ENCODE results near the gene SYNPR. TPM values are rescaled to one million over a fixed set of nuclear protein-coding genes. Genes with fewer than 3 reads are reported as not detected.
"Not testable (repeated sequence)": the region's sequence is repeated elsewhere in the genome, so short reads cannot be mapped to it uniquely, and the experiment has no call there.

SYNPR gene
- total RNA-seq, 1 experiment from 2014 or later = not detected

- Histone ChIP-seq H3K27ac (peak overlapping the region; percentile 32), H3K4me3 (no peak overlapping the region), H3K9me3 (replicated peaks) (no peaks in the 10 kb centered on the region), H3K27me3 (replicated peaks) (no peaks in the 10 kb centered on the region), H3K36me3 (no peaks in the 10 kb centered on the region), H3K4me1 (replicated peaks) (peaks cover 21% of the 10 kb centered on the region)
- DNase-seq (ENCODE audit: low read depth in 1 of 2, low spot score in 2 of 2) = peak; percentile 59 to 77
Observed at GRCh38 chr3:63624941-63625560, 346.9 kb downstream of the SYNPR start.

GRCh38 chr3:63631670-63632069, 353.6 kb downstream of the SYNPR start:
- no peak for DNase-seq (ENCODE audit: low read depth in 1 of 2, low spot score in 2 of 2)
- peaks cover under 1% of the 10 kb centered on the region for H3K4me1 ChIP-seq (replicated peaks)
- H3K27me3 ChIP-seq (replicated peaks) = no peaks in the 10 kb centered on the region

GRCh38 chr3:63635186-63635585, 357.1 kb downstream of the SYNPR start:
- no peaks in the 10 kb centered on the region for H3K9me3 ChIP-seq (replicated peaks)
- H3K27ac ChIP-seq = no peak overlapping the region
- no peak for DNase-seq (ENCODE audit: low read depth in 1 of 2, low spot score in 2 of 2)
- H3K4me1 ChIP-seq (replicated peaks) = no peaks in the 10 kb centered on the region
- no peaks in the 10 kb centered on the region for H3K27me3 ChIP-seq (replicated peaks)
- H3K36me3 ChIP-seq = no peaks in the 10 kb centered on the region
- H3K4me3 ChIP-seq = no peak overlapping the region

More at GRCh38 chr3:63631670-63632069, 353.6 kb downstream of the SYNPR start:
- Histone ChIP-seq H3K36me3 (no peaks in the 10 kb centered on the region), H3K9me3 (replicated peaks) (no peaks in the 10 kb centered on the region), H3K4me3 (no peak overlapping the region), H3K27ac (no peak overlapping the region)

GRCh38 chr3:63639806-63640205, 361.7 kb downstream of the SYNPR start:
- no peaks in the 10 kb centered on the region for H3K4me1 ChIP-seq (replicated peaks)
- H3K27me3 ChIP-seq (replicated peaks) = no peaks in the 10 kb centered on the region
- H3K27ac ChIP-seq = no peak overlapping the region
- no peaks in the 10 kb centered on the region for H3K36me3 ChIP-seq
- H3K4me3 ChIP-seq = no peak overlapping the region
- no peak for DNase-seq (ENCODE audit: low read depth in 1 of 2, low spot score in 2 of 2)
- H3K9me3 ChIP-seq (replicated peaks) = no peaks in the 10 kb centered on the region

- Histone ChIP-seq H3K27me3 (replicated peaks) (no peaks in the 10 kb centered on the region), H3K36me3 (no peaks in the 10 kb centered on the region), H3K4me3 (no peak overlapping the region), H3K27ac (no peak overlapping the region), H3K9me3 (replicated peaks) (no peaks in the 10 kb centered on the region), H3K4me1 (replicated peaks) (no peaks in the 10 kb centered on the region)
- no peak for DNase-seq (ENCODE audit: low read depth in 1 of 2, low spot score in 2 of 2)
Observed at GRCh38 chr3:63642488-63642887, 364.4 kb downstream of the SYNPR start.

- no peak for DNase-seq (ENCODE audit: low read depth in 1 of 2, low spot score in 2 of 2)
- Histone ChIP-seq H3K4me1 (replicated peaks) (no peaks in the 10 kb centered on the region), H3K36me3 (no peaks in the 10 kb centered on the region), H3K27ac (no peak overlapping the region), H3K4me3 (no peak overlapping the region), H3K27me3 (replicated peaks) (no peaks in the 10 kb centered on the region), H3K9me3 (replicated peaks) (no peaks in the 10 kb centered on the region)
Observed at GRCh38 chr3:63644212-63644797, 366.2 kb downstream of the SYNPR start.

GRCh38 chr3:63644928-63645781, 367.0 kb downstream of the SYNPR start:
- H3K9me3 ChIP-seq (replicated peaks); H3K36me3 ChIP-seq; DNase-seq (ENCODE audit: low read depth in 1 of 2, low spot score in 2 of 2); H3K4me3 ChIP-seq; H3K4me1 ChIP-seq (replicated peaks); H3K27me3 ChIP-seq (replicated peaks); H3K27ac ChIP-seq: not testable (repeated sequence)

- no peak within 1 kb of the TSS for H3K4me3 ChIP-seq
- no peak within 1 kb of the TSS for H3K27ac ChIP-seq
- DNase-seq (ENCODE audit: low read depth in 1 of 2, low spot score in 2 of 2) = no peak
- no peaks in the 10 kb centered on the region for H3K27me3 ChIP-seq (replicated peaks)
- no peaks in the 10 kb centered on the region; the same call in 1 of the 2 replicates for H3K9me3 ChIP-seq (replicated peaks)
- H3K4me1 ChIP-seq (replicated peaks) = peaks cover 33% of the 10 kb centered on the region
- no peaks in the 10 kb centered on the region for H3K36me3 ChIP-seq
Observed at GRCh38 chr3:63652066-63652725, 374.1 kb downstream of the SYNPR start, which contains the start of gene SNTN. Gene SNTN, plus strand, starts transcription at chr3:63652675. Its CDS starts 13 bp downstream, at chr3:63652688.

GRCh38 chr3:63654211-63654610, 376.1 kb downstream of the SYNPR start:
- Histone ChIP-seq H3K27ac (peak overlapping the region; percentile 92), H3K4me1 (replicated peaks) (peaks cover 36% of the 10 kb centered on the region), H3K36me3 (no peaks in the 10 kb centered on the region), H3K4me3 (no peak overlapping the region), H3K27me3 (replicated peaks) (no peaks in the 10 kb centered on the region), H3K9me3 (replicated peaks) (no peaks in the 10 kb centered on the region; the same call in 1 of the 2 replicates)
- no peak for DNase-seq (ENCODE audit: low read depth in 1 of 2, low spot score in 2 of 2)

- no peak overlapping the region for H3K4me3 ChIP-seq
- no peaks in the 10 kb centered on the region; the same call in 1 of the 2 replicates for H3K9me3 ChIP-seq (replicated peaks)
- peaks cover 36% of the 10 kb centered on the region for H3K4me1 ChIP-seq (replicated peaks)
- H3K27ac ChIP-seq = peak overlapping the region; percentile 92
- no peak for DNase-seq (ENCODE audit: low read depth in 1 of 2, low spot score in 2 of 2)
- no peaks in the 10 kb centered on the region for H3K36me3 ChIP-seq
- H3K27me3 ChIP-seq (replicated peaks) = no peaks in the 10 kb centered on the region
Observed at GRCh38 chr3:63654931-63655330, 376.8 kb downstream of the SYNPR start.

- no peak overlapping the region for H3K4me3 ChIP-seq
- peak overlapping the region; percentile 92 for H3K27ac ChIP-seq
- no peaks in the 10 kb centered on the region; the same call in 1 of the 2 replicates for H3K9me3 ChIP-seq (replicated peaks)
- H3K4me1 ChIP-seq (replicated peaks) = peaks cover 36% of the 10 kb centered on the region
- H3K36me3 ChIP-seq = no peaks in the 10 kb centered on the region
- DNase-seq (ENCODE audit: low read depth in 1 of 2, low spot score in 2 of 2) = peak; percentile 79 to 84
- no peaks in the 10 kb centered on the region for H3K27me3 ChIP-seq (replicated peaks)
Observed at GRCh38 chr3:63655519-63655918, 377.4 kb downstream of the SYNPR start.

GRCh38 chr3:63656786-63657185, 378.7 kb downstream of the SYNPR start:
- peak in 1 of 2 experiments; percentile 42 for DNase-seq (ENCODE audit: low read depth in 1 of 2, low spot score in 2 of 2)
- Histone ChIP-seq H3K9me3 (replicated peaks) (no peaks in the 10 kb centered on the region; the same call in 1 of the 2 replicates), H3K4me3 (no peak overlapping the region), H3K36me3 (no peaks in the 10 kb centered on the region), H3K27ac (peak overlapping the region; percentile 92), H3K27me3 (replicated peaks) (no peaks in the 10 kb centered on the region), H3K4me1 (replicated peaks) (peaks cover 36% of the 10 kb centered on the region)

GRCh38 chr3:63661242-63661641, 383.1 kb downstream of the SYNPR start:
- Histone ChIP-seq H3K4me1 (replicated peaks) (peaks cover 13% of the 10 kb centered on the region), H3K4me3 (no peak overlapping the region), H3K36me3 (no peaks in the 10 kb centered on the region), H3K27me3 (replicated peaks) (no peaks in the 10 kb centered on the region), H3K9me3 (replicated peaks) (no peaks in the 10 kb centered on the region), H3K27ac (no peak overlapping the region)
- DNase-seq (ENCODE audit: low read depth in 1 of 2, low spot score in 2 of 2) = no peak
